Panc1 (cell line): ENCODE measurements around the gene KRT86. TPM values are rescaled to one million over a fixed set of nuclear protein-coding genes. Genes with fewer than 3 reads are reported as not detected.

ENCODE experiments used
- ATAC-seq: fragments of 200-7000 bp; cut with Tn5 transposase; 2 replicates; pipeline ENCODE4 v1.9.1; 2020; ENCODE audit warnings: mild to moderate bottlenecking, moderate library complexity
- BruUV-seq: library from RNA; stranded (reverse); fragments of 400-500 nt; replicated peaks from 2 replicates; lab custom pipeline; 2021; lab: Mats Ljungman, UMichigan
- CTCF ChIA-PET: fragments of 300-600 bp; sonication (Branson Sonifier 250); formaldehyde crosslinking; loops from one replicate; lab custom pipeline; 2022; ENCODE audit warnings: antibody characterized with exemption; lab: Charles Lee
- POLR2A ChIA-PET: fragments of 300-600 bp; sonication (Branson Sonifier 250); formaldehyde crosslinking; loops from one replicate; lab custom pipeline; 2022; ENCODE audit warnings: antibody characterized with exemption; lab: Charles Lee
- DNase-seq: peaks from one replicate; pipeline ENCODE4 v3.0.0-alpha.2; 2010; ENCODE audit warnings: low read depth, low spot score
- H3K27ac ChIP-seq: 2 replicates; pipeline ENCODE4 v1.5.1; 2011; ENCODE audit warnings: mild to moderate bottlenecking, low read length, inconsistent platforms
- H3K27me3 ChIP-seq: fragments of 200-500 bp; sonication (Bioruptor generic); 2 replicates; pipeline ENCODE4 v1.6.0; 2014; ENCODE audit warnings: low read length, inconsistent platforms; ENCODE audit not compliant: control insufficient read depth, insufficient read depth
- H3K36me3 ChIP-seq: fragments of 200-500 bp; sonication (Bioruptor generic); 2 replicates; pipeline ENCODE4 v1.5.1; 2014; ENCODE audit warnings: inconsistent platforms, mild to moderate bottlenecking, low read length, moderate library complexity; ENCODE audit not compliant: control insufficient read depth, insufficient read depth
- H3K4me1 ChIP-seq: 2 replicates; pipeline ENCODE4 v1.5.1; 2011; ENCODE audit warnings: inconsistent platforms, mild to moderate bottlenecking, low read length, moderate library complexity; ENCODE audit not compliant: control insufficient read depth, insufficient read depth
- H3K4me3 ChIP-seq, 2 experiments: 2 replicates each; pipeline ENCODE4 v1.5.1; 2011 to 2012; ENCODE audit warnings: low read depth in 2 of 2, low read length in 2 of 2, mild to moderate bottlenecking in 2 of 2, inconsistent platforms in 1 of 2, moderate library complexity in 1 of 2
- H3K9me3 ChIP-seq: fragments of 200-500 bp; sonication (Bioruptor generic); 2 replicates; pipeline ENCODE4 v1.5.1; 2014; ENCODE audit warnings: low read depth, mild to moderate bottlenecking, inconsistent platforms, low read length, moderate library complexity; ENCODE audit not compliant: control insufficient read depth, insufficient read depth
- CTCF ChIP-seq: fragments of 450-650 bp; IDR thresholded peaks from 2 replicates; pipeline ENCODE4 v1.5.1; 2017; ENCODE audit warnings: mild to moderate bottlenecking
- POLR2AphosphoS5 ChIP-seq: IDR thresholded peaks from 2 replicates; pipeline ENCODE4 v1.6.1; 2012; ENCODE audit warnings: mild to moderate bottlenecking, low read depth, low read length, moderate library complexity
- REST ChIP-seq, 2 experiments: IDR thresholded peaks; 2 replicates each; pipeline ENCODE4 v1.6.1; 2011 to 2012; ENCODE audit warnings: low read depth in 2 of 2, control low read depth in 1 of 2, low read length in 1 of 2, mild to moderate bottlenecking in 1 of 2, moderate library complexity in 1 of 2; ENCODE audit not compliant: insufficient read depth in 1 of 2
- SIN3A ChIP-seq: IDR thresholded peaks from 2 replicates; pipeline ENCODE4 v1.6.1; 2012; ENCODE audit warnings: low read depth, mild to moderate bottlenecking, low read length, moderate library complexity, borderline replicate concordance; ENCODE audit not compliant: insufficient read depth
- TCF7L2 ChIP-seq: IDR thresholded peaks from 2 replicates; pipeline ENCODE4 v1.6.1; 2011; ENCODE audit warnings: mild to moderate bottlenecking, low read depth, low read length, inconsistent platforms
- in situ Hi-C: cut with HindIII; loops from 2 replicates; pipeline ENCODE4 v1.10.0; 2016; ENCODE audit warnings: low sequenced_read_pairs, low pct_unique_long_range_greater_than_20kb
- intact Hi-C: fragments of 100-400 bp; cut with micrococcal nuclease; formaldehyde crosslinking; loops from one replicate; pipeline ENCODE4 v1.10.0; 2022; ENCODE audit not compliant: unreplicated experiment
- total RNA-seq: library from RNA; stranded (reverse); gene quantifications from one replicate; pipeline ENCODE4 v1.2.1, GENCODE V29; 2021; ENCODE audit not compliant: unreplicated experiment

The KRT86 gene
- total RNA-seq, 1 experiment from 2014 or later = 1.1 TPM

- BruUV-seq = no TSS peak
- no peaks in the 10 kb centered on the region for H3K9me3 ChIP-seq
- in situ Hi-C loops (no loop called here), intact Hi-C loops (no loop called here)
- no peak overlapping the region for H3K27ac ChIP-seq
- TF ChIP-seq REST (IDR thresholded peaks at IDR 0.05; ENCODE audit: insufficient read depth in 1 of 2, low read depth in 2 of 2, low read length in 1 of 2) = no peak
- TF ChIP-seq SIN3A = no peak
- no peak for TF ChIP-seq CTCF
- no peak for TF ChIP-seq TCF7L2
- TF ChIP-seq POLR2AphosphoS5 = no peak
- H3K36me3 ChIP-seq = no peaks in the 10 kb centered on the region
- CTCF ChIA-PET = no interaction called here
- DNase-seq = no peak
- H3K4me1 ChIP-seq = no peaks in the 10 kb centered on the region
- ATAC-seq = no peak
- H3K4me3 ChIP-seq = no peak overlapping the region
- POLR2A ChIA-PET = no interaction called here
- peaks cover 4% of the 10 kb centered on the region; the same call in 1 of the 2 replicates for H3K27me3 ChIP-seq
Measured at GRCh38 chr12:52351196-52352059, 77.0 kb downstream of the KRT86 start.

GRCh38 chr12:52352951-52353350 is 78.5 kb downstream of the KRT86 start:
- ATAC-seq (no peak), DNase-seq (no peak)
- no peaks in the 10 kb centered on the region for H3K36me3 ChIP-seq
- H3K27me3 ChIP-seq = peaks cover 4% of the 10 kb centered on the region; the same call in 1 of the 2 replicates
- H3K27ac ChIP-seq = no peak overlapping the region
- ChIA-PET POLR2A (no interaction called here), CTCF (no interaction called here)
- no peak for TF ChIP-seq POLR2AphosphoS5
- TF ChIP-seq REST (IDR thresholded peaks at IDR 0.05; ENCODE audit: insufficient read depth in 1 of 2, low read depth in 2 of 2, low read length in 1 of 2) = no peak
- TF ChIP-seq SIN3A = no peak
- no peak for TF ChIP-seq TCF7L2
- TF ChIP-seq CTCF = no peak
- intact Hi-C loops (no loop called here), in situ Hi-C loops (no loop called here)
- no peaks in the 10 kb centered on the region for H3K4me1 ChIP-seq
- no peak overlapping the region for H3K4me3 ChIP-seq
- BruUV-seq = no TSS peak
- no peaks in the 10 kb centered on the region for H3K9me3 ChIP-seq
